SIG-M5 treated with dmso at 0.1 percent for 504 hours (cell line): ENCODE data around the gene AMOT.
"Not testable (repeated sequence)": the region's sequence is repeated elsewhere in the genome, so short reads cannot be mapped to it uniquely, and the experiment has no call there.

Experiments
- DNase-seq: peaks from one replicate; lab custom pipeline; 2025; ENCODE audit not compliant: unreplicated experiment; lab: John Stamatoyannopoulos, UW

The AMOT gene

GRCh38 chrX:112840382-112841113 is at the start of gene AMOT:
AMOT (minus strand) TSS chrX:112840831; CDS start chrX:112823126, 17,705 bp downstream.
- peak; percentile 26 for DNase-seq

GRCh38 chrX:112889400-112889799 is 48.8 kb upstream of the AMOT start:
- no peak for DNase-seq

GRCh38 chrX:112888916-112889315 is 48.3 kb upstream of the AMOT start:
- DNase-seq, result no peak

- DNase-seq, result no peak
Measured at GRCh38 chrX:112877771-112878173, 37.1 kb upstream of the AMOT start.

- no peak for DNase-seq
Measured at GRCh38 chrX:112874614-112875013, 34.0 kb upstream of the AMOT start.

GRCh38 chrX:112874175-112874574 is 33.5 kb upstream of the AMOT start:
- no peak for DNase-seq

GRCh38 chrX:112868586-112868985 is 28.0 kb upstream of the AMOT start:
- no peak for DNase-seq

- no peak for DNase-seq
Measured at GRCh38 chrX:112867570-112867969, 26.9 kb upstream of the AMOT start.

- DNase-seq, result no peak
Measured at GRCh38 chrX:112866175-112866574, 25.5 kb upstream of the AMOT start.

- no peak for DNase-seq
Measured at GRCh38 chrX:112865464-112866025, 24.9 kb upstream of the AMOT start.

GRCh38 chrX:112863850-112864249 is 23.2 kb upstream of the AMOT start:
- no peak for DNase-seq

GRCh38 chrX:112857478-112857878 is 16.8 kb upstream of the AMOT start:
- no peak for DNase-seq

- not testable (repeated sequence) for DNase-seq
Measured at GRCh38 chrX:112854901-112855300, 14.3 kb upstream of the AMOT start.

- no peak for DNase-seq
Measured at GRCh38 chrX:112852851-112853250, 12.2 kb upstream of the AMOT start.

GRCh38 chrX:112851806-112852205 is 11.2 kb upstream of the AMOT start:
- no peak for DNase-seq

GRCh38 chrX:112851161-112851779 is 10.6 kb upstream of the AMOT start:
- DNase-seq, result no peak

- no peak for DNase-seq
Measured at GRCh38 chrX:112849016-112849415, 8.4 kb upstream of the AMOT start.

GRCh38 chrX:112846782-112847181 is 6.2 kb upstream of the AMOT start:
- DNase-seq, result no peak

- DNase-seq, result no peak
Measured at GRCh38 chrX:112846187-112846586, 5.6 kb upstream of the AMOT start.

- DNase-seq, result no peak
Measured at GRCh38 chrX:112844250-112844649, 3.6 kb upstream of the AMOT start.

GRCh38 chrX:112841820-112842157 is 1.2 kb upstream of the AMOT start:
- no peak for DNase-seq

- DNase-seq, result peak; percentile 76
Measured at GRCh38 chrX:112841114-112841819, 636 bp upstream of the AMOT start.
